ENCODE results near the gene GPR17. TPM values are rescaled to one million over a fixed set of nuclear protein-coding genes. Genes with fewer than 3 reads are reported as not detected.

The GPR17 gene
- total RNA-seq, 1 donor from 2014 or later: 0.18 TPM

DNA sequence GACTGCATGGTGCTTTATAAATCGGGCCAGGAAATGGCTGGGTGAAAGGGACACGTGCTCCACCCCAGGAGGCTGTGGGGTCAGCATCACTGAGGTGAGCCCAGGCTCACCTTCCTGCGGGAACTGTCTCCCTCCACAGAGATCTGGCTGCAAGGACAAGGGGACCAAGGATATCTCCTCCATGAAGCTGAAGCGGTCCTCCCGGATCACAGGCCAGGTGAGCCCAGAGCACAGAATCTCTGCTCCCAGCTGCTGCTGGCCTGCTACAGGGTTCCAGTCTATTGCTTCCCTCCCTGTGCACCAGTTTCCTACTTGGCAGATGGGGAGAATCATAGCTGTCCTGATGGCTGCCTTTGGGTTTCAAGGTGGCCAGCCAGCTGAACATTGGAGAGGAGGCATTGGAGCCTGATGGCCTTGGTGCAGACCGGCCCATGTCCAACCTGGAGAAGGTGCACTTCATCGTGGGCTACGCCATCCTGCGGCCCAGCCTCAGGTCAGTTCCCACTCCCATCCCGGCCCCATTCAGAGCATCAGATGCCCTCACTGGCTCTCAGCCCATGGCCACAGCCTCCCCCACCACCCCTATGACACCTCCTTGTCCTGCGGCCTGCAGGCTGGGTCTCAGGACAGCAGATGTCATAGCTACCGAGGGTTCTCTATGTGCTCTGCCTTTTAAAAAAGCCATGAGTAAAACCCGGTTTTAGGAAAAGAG, 33.7 kb upstream of the GPR17 start:
- no peaks in the 10 kb centered on the region for H3K4me1 ChIP-seq
- H3K9me3 ChIP-seq: peaks cover 10% of the 10 kb centered on the region
- H3K4me3 ChIP-seq: no peak overlapping the region
- ATAC-seq: no peak
- TF ChIP-seq, protein P1, sequence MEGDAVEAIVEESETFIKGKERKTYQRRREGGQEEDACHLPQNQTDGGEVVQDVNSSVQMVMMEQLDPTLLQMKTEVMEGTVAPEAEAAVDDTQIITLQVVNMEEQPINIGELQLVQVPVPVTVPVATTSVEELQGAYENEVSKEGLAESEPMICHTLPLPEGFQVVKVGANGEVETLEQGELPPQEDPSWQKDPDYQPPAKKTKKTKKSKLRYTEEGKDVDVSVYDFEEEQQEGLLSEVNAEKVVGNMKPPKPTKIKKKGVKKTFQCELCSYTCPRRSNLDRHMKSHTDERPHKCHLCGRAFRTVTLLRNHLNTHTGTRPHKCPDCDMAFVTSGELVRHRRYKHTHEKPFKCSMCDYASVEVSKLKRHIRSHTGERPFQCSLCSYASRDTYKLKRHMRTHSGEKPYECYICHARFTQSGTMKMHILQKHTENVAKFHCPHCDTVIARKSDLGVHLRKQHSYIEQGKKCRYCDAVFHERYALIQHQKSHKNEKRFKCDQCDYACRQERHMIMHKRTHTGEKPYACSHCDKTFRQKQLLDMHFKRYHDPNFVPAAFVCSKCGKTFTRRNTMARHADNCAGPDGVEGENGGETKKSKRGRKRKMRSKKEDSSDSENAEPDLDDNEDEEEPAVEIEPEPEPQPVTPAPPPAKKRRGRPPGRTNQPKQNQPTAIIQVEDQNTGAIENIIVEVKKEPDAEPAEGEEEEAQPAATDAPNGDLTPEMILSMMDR (IDR thresholded peaks at IDR 0.05): no peak
- intact Hi-C loops (cut with DNase I): no loop called here
- H3K36me3 ChIP-seq: no peaks in the 10 kb centered on the region
- no peaks in the 10 kb centered on the region for H3K27me3 ChIP-seq (ENCODE audit: low read depth)
- DNase-seq: peak; percentile 36
- H3K27ac ChIP-seq: no peak overlapping the region

DNA sequence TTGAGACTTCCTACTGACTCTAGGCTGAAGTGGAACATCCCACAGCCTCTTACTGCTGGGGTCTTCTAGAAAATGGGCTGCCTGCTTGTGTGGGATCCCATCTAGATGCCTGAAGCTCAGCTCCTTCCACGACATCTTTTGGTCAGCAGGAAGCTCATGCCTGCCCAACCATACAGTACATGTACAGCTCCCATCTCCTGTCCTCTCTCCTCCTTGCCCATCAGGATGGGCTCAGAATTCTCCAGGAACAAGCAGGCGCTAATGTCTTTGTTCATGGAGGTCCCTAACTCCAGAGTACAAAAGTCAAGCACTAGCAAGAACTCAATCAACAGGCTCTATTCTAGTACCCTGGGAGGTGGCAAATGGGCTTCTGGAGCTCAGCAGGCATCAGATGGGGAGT, 31.7 kb upstream of the GPR17 start:
- TF ChIP-seq, protein P1 (IDR thresholded peaks at IDR 0.05): no peak
- intact Hi-C loops (cut with DNase I): no loop called here
- ATAC-seq: no peak
- Histone ChIP-seq H3K36me3 (no peaks in the 10 kb centered on the region), H3K27me3 (ENCODE audit: low read depth) (no peaks in the 10 kb centered on the region), H3K4me1 (no peaks in the 10 kb centered on the region), H3K4me3 (no peak overlapping the region), H3K27ac (no peak overlapping the region), H3K9me3 (peaks cover 10% of the 10 kb centered on the region)
- no peak for DNase-seq

GRCh38 chr2:127614731-127615130, 31.2 kb upstream of the GPR17 start:
- no peak for ATAC-seq
- Histone ChIP-seq H3K4me1 (no peaks in the 10 kb centered on the region), H3K36me3 (no peaks in the 10 kb centered on the region), H3K27me3 (ENCODE audit: low read depth) (no peaks in the 10 kb centered on the region), H3K27ac (no peak overlapping the region), H3K4me3 (no peak overlapping the region), H3K9me3 (peaks cover 10% of the 10 kb centered on the region)
- TF ChIP-seq, protein P1 (IDR thresholded peaks at IDR 0.05): no peak
- intact Hi-C loops (cut with DNase I): no loop called here
- no peak for DNase-seq

GRCh38 chr2:127615511-127616166, 30.3 kb upstream of the GPR17 start:
- DNase-seq: peak; percentile 31
- intact Hi-C loops (cut with DNase I): no loop called here
- no peak for ATAC-seq

GRCh38 chr2:127618551-127619202, 27.3 kb upstream of the GPR17 start:
- H3K4me1 ChIP-seq: no peaks in the 10 kb centered on the region
- no peak overlapping the region for H3K4me3 ChIP-seq
- ATAC-seq (no peak), DNase-seq (peak; percentile 17)
- peaks cover 2% of the 10 kb centered on the region for H3K9me3 ChIP-seq
- TF ChIP-seq, protein P1 (IDR thresholded peaks at IDR 0.05): no peak
- H3K27me3 ChIP-seq (ENCODE audit: low read depth): no peaks in the 10 kb centered on the region
- H3K36me3 ChIP-seq: no peaks in the 10 kb centered on the region
- H3K27ac ChIP-seq: no peak overlapping the region
- intact Hi-C loops (cut with DNase I): no loop called here

More at GRCh38 chr2:127615511-127616166, 30.3 kb upstream of the GPR17 start:
- Histone ChIP-seq H3K4me1 (no peaks in the 10 kb centered on the region), H3K27ac (no peak overlapping the region), H3K36me3 (no peaks in the 10 kb centered on the region), H3K9me3 (peaks cover 10% of the 10 kb centered on the region), H3K27me3 (ENCODE audit: low read depth) (no peaks in the 10 kb centered on the region), H3K4me3 (no peak overlapping the region)
- TF ChIP-seq, protein P1 (IDR thresholded peaks at IDR 0.05): no peak

Data from lower lobe of right lung (tissue), 2 donors.